ENCODE results near the gene XYLT2. TPM values are rescaled to one million over a fixed set of nuclear protein-coding genes. Genes with fewer than 3 reads are reported as not detected.

The XYLT2 gene
- total and polyA plus RNA-seq, 2 of the 13 experiments (the other 11 are each of a cell fraction or from before 2014, with no cell fraction given) = 17.0 to 22.1 TPM

- TF ChIP-seq ZNF614 (CRISPR knock-in tag; IDR thresholded peaks at IDR 0.05; ENCODE audit: borderline replicate concordance) (peak; percentile 90; the same call in 1 of the 2 replicates), KLF16 (CRISPR knock-in tag; IDR thresholded peaks at IDR 0.05) (peak in 1 of 2 experiments; percentile 98; a peak in 2 of 4 replicates), TFDP2 (CRISPR knock-in tag; IDR thresholded peaks at IDR 0.05) (peak; percentile 99), ZMAT3 (CRISPR knock-in tag; conservative IDR thresholded peaks at IDR 0.05) (peak; percentile 96), ZSCAN5A (CRISPR knock-in tag; IDR thresholded peaks at IDR 0.05; ENCODE audit: borderline replicate concordance) (peak; percentile 44; the same call in 1 of the 2 replicates), ZBTB44 (CRISPR knock-in tag; IDR thresholded peaks at IDR 0.05) (no peak), ZNF296 (CRISPR knock-in tag; conservative IDR thresholded peaks at IDR 0.05) (peak; percentile 79), ZNF484 (CRISPR knock-in tag; IDR thresholded peaks at IDR 0.05; ENCODE audit: borderline replicate concordance, low read depth) (0 out of 2 replicates have a peak, but pooled peaks have one; percentile 40), NKX3-1 (CRISPR knock-in tag; IDR thresholded peaks at IDR 0.05) (peak; percentile 85; the same call in 1 of the 2 replicates), ZNF598 (CRISPR knock-in tag; IDR thresholded peaks at IDR 0.05; ENCODE audit: borderline replicate concordance) (peak; percentile 98; the same call in 1 of the 2 replicates), SKIL (CRISPR knock-in tag; IDR thresholded peaks at IDR 0.05; ENCODE audit: borderline replicate concordance) (no peak), ZHX1 (CRISPR knock-in tag; IDR thresholded peaks at IDR 0.05; ENCODE audit: low read depth) (peak; percentile 91), NFE2L2 (IDR thresholded peaks at IDR 0.05; ENCODE audit: low read length) (no peak), SP2 (CRISPR knock-in tag; IDR thresholded peaks at IDR 0.05) (peak; percentile 77), STAT5B (CRISPR knock-in tag; IDR thresholded peaks at IDR 0.05) (peak; percentile 87), MEIS1 (CRISPR knock-in tag; IDR thresholded peaks at IDR 0.05; ENCODE audit: borderline replicate concordance) (peak; percentile 92), ATRX (CRISPR knock-in tag; IDR thresholded peaks at IDR 0.05; ENCODE audit: borderline replicate concordance) (no peak), GZF1 (CRISPR knock-in tag; IDR thresholded peaks at IDR 0.05) (no peak), CC2D1A (CRISPR knock-in tag; IDR thresholded peaks at IDR 0.05) (peak; percentile 99), RELA (CRISPR knock-in tag; IDR thresholded peaks at IDR 0.05) (peak; percentile 89)
Measured at GRCh38 chr17:50372758-50373556, 27.0 kb downstream of the XYLT2 start, which contains the start of the genes EME1 and MRPL27 (continued).

Data from HepG2 (cell line).